ENCODE measurements around the gene PPM1F. TPM values are rescaled to one million over a fixed set of nuclear protein-coding genes. Genes with fewer than 3 reads are reported as not detected.

Gene PPM1F
- total RNA-seq, 1 donor from 2014 or later: 35.6 TPM

- intact Hi-C loops (cut with DNase I): no loop called here
Measured at GRCh38 chr22:21926728-21927127, 25.9 kb downstream of the PPM1F start.

GRCh38 chr22:21923163-21923561 is 29.5 kb downstream of the PPM1F start:
- Histone ChIP-seq H3K36me3 (peaks cover 0 to 23% of the 10 kb centered on the region in 2 donors), H3K4me1 (no peaks in the 10 kb centered on the region), H3K9me3 (no peaks in the 10 kb centered on the region), H3K27me3 (no peaks in the 10 kb centered on the region), H3K27ac (no peak overlapping the region), H3K4me3 (no peak overlapping the region)
- TF ChIP-seq CTCF (IDR thresholded peaks at IDR 0.05) (no peak), POLR2A (IDR thresholded peaks at IDR 0.05) (no peak), POLR2AphosphoS5 (IDR thresholded peaks at IDR 0.05; ENCODE audit: insufficient read depth in 1 of 2, low read depth in 1 of 2) (no peak)
- no peak for DNase-seq (ENCODE audit: extremely low spot score in 2 of 2)
- intact Hi-C loops (cut with DNase I): no loop called here

More at GRCh38 chr22:21926728-21927127, 25.9 kb downstream of the PPM1F start:
- DNase-seq (ENCODE audit: extremely low spot score in 2 of 2): no peak
- H3K9me3 ChIP-seq: no peaks in the 10 kb centered on the region
- peaks cover 0 to 58% of the 10 kb centered on the region in 2 donors for H3K36me3 ChIP-seq
- H3K27ac ChIP-seq: no peak overlapping the region
- no peaks in the 10 kb centered on the region for H3K4me1 ChIP-seq
- TF ChIP-seq CTCF (IDR thresholded peaks at IDR 0.05) (no peak), POLR2AphosphoS5 (IDR thresholded peaks at IDR 0.05; ENCODE audit: insufficient read depth in 1 of 2, low read depth in 1 of 2) (no peak), POLR2A (IDR thresholded peaks at IDR 0.05) (no peak)
- H3K4me3 ChIP-seq: no peak overlapping the region
- no peaks in the 10 kb centered on the region for H3K27me3 ChIP-seq

- H3K36me3 ChIP-seq: peaks cover 0 to 19% of the 10 kb centered on the region in 2 donors
- H3K27ac ChIP-seq: no peak overlapping the region
- intact Hi-C loops (cut with DNase I): no loop called here
- no peaks in the 10 kb centered on the region for H3K9me3 ChIP-seq
- TF ChIP-seq POLR2A (IDR thresholded peaks at IDR 0.05): no peak
- TF ChIP-seq CTCF (IDR thresholded peaks at IDR 0.05): no peak
- no peak for TF ChIP-seq POLR2AphosphoS5 (IDR thresholded peaks at IDR 0.05; ENCODE audit: insufficient read depth in 1 of 2, low read depth in 1 of 2)
- H3K4me3 ChIP-seq: no peak overlapping the region
- no peaks in the 10 kb centered on the region for H3K4me1 ChIP-seq
- no peak for DNase-seq (ENCODE audit: extremely low spot score in 2 of 2)
- no peaks in the 10 kb centered on the region for H3K27me3 ChIP-seq
Measured at GRCh38 chr22:21922370-21923162, 30.1 kb downstream of the PPM1F start.

GRCh38 chr22:21921729-21922128 is 30.9 kb downstream of the PPM1F start:
- H3K27ac ChIP-seq: no peak overlapping the region
- no peak overlapping the region for H3K4me3 ChIP-seq
- H3K27me3 ChIP-seq: no peaks in the 10 kb centered on the region
- H3K4me1 ChIP-seq: no peaks in the 10 kb centered on the region
- intact Hi-C loops (cut with DNase I): no loop called here
- peaks cover 0 to 13% of the 10 kb centered on the region in 2 donors for H3K36me3 ChIP-seq
- no peaks in the 10 kb centered on the region for H3K9me3 ChIP-seq
- DNase-seq (ENCODE audit: extremely low spot score in 2 of 2): no peak
- TF ChIP-seq CTCF (IDR thresholded peaks at IDR 0.05) (no peak), POLR2AphosphoS5 (IDR thresholded peaks at IDR 0.05; ENCODE audit: insufficient read depth in 1 of 2, low read depth in 1 of 2) (no peak), POLR2A (IDR thresholded peaks at IDR 0.05) (no peak)

GRCh38 chr22:21921184-21921721 is 31.4 kb downstream of the PPM1F start:
- intact Hi-C loops (cut with DNase I): no loop called here
- no peak for DNase-seq (ENCODE audit: extremely low spot score in 2 of 2)
- TF ChIP-seq POLR2AphosphoS5 (IDR thresholded peaks at IDR 0.05; ENCODE audit: insufficient read depth in 1 of 2, low read depth in 1 of 2) (no peak), CTCF (IDR thresholded peaks at IDR 0.05) (no peak), POLR2A (IDR thresholded peaks at IDR 0.05) (no peak)

More at GRCh38 chr22:21921184-21921721, 31.4 kb downstream of the PPM1F start:
- Histone ChIP-seq H3K4me3 (no peak overlapping the region), H3K27ac (no peak overlapping the region), H3K4me1 (no peaks in the 10 kb centered on the region), H3K9me3 (no peaks in the 10 kb centered on the region), H3K27me3 (no peaks in the 10 kb centered on the region), H3K36me3 (peaks cover 0 to 13% of the 10 kb centered on the region in 2 donors)
